HCEC 1CT (cell line): Measurements from ENCODE around the gene SLC30A2.

Experiments
- DNase-seq: peaks from one replicate; pipeline ENCODE4 v3.0.0-alpha.2; 2017

Gene SLC30A2

DNA sequence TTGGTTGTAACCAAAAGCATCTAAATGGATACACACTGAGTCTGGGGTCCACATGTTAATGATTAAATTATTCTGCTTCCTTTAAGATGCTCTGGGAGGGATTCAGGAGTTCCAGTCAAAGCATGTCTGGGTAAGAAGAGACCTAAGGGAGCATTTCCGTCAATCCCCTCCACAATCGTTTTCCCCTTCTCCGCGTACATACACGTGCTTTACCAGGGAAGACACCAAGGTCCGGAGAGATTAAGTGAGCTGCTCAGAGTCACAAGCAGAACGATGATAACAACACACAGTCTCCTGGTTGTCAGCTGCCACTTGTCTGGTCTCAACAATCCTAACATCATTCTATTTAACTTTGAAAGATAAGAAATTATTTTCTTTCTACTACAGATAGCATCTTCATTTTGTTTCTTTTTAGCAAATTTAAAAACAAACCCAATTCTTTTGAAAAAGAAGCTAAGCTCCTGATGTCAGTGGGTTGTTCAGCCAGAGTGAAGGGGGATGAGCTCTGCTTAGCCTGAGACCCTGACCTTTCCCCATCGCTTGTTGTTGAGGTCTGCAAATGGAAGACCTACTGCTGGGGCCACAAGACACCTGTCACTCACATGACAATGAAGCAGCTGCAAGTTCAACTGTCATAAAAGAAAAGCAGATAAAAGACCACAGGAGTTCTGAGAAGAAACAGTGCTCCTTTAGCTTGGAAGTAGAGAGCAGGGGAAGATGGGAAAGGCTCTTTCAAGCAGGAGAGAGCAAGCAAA, 52.5 kb downstream of the SLC30A2 start:
- DNase-seq: no peak

DNA sequence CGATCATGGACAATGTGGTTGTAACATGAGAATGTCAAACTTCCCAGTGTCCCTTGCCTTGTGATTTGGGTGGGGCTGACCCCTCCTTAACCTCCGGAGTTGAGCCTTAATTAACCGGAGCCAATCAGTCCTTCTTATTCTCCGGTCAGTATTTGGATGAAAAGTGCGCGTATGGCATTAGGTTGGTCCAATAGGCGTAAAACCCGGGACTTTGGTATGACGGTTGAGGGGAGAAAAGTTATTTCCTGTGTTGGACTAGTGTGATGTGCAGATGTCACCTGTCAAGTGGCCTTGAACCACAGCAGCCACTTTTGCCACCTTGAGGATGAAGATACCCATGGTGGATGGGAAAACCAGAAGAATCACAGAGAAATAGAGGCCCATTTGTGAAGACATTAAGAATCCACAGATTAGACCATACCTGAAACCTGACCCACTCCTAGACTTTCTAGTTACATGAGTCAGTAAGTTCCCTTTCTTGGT, 53.2 kb downstream of the SLC30A2 start:
- DNase-seq: no peak

DNA sequence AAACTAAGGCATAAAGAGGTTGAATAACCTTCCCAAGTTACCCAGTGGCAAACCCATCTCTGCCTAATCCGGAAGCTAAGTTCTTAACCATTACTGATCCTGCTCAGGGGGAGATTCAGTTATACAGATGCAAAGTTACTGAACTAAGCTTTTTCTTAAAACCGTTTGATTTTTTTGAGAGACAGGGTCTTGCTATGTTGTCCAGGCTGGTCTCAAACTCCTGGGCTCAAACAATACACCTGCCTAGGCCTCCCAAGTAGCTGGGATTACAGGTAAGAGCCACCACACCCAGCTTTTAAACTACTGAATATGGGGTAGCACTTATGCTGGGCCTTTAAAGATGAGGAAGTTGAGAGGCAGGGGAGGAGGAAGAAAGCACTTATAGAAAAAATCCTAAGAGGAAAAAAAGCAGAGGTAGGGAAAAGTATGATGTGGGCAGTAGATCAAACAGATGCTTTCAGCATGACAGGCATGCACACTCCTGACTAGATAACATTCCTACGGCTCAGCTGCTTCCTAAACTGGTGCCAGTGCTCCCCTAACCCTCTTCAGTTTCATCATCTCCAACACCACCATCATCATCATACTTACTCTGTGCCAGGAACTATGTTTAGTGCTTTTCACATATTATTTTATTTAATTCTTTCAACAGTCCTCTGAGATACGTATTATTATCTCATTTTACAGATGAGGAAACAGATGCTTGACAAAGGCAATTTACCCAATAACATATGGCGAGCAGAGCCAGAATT, 53.8 kb downstream of the SLC30A2 start:
- DNase-seq: peak; percentile 25

DNA sequence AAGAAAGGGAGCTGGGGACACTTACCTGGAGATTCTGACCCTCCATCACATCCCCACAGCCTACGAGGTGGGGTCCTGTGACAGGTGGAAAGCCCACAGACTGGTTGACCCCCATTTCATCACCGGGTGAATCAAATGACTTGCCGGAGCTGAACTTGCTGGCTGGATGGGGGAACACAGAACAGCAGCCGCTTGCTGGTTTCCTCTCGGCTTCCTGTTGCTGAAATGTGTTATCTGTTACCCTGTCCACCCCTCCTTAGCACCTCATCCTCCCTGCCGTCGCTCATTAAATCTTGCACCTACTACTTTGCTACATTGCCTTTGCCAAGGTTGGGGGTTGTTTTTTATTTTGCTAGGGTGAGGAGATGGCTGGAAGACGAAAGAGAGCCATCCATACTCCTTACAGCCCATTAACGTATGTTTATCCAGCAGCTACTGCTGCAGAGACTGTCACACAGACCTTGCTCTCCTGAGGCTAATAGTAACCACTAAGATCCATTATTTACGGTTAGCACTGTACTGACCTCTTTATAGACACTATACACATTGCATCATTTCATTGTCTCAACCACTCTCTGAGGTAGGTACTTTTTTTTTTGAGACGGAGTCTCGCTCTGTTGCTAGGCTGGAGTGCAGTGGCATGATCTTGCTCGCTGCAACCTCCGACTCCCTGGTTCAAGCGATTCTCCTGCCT, 55.1 kb downstream of the SLC30A2 start:
- no peak for DNase-seq

DNA sequence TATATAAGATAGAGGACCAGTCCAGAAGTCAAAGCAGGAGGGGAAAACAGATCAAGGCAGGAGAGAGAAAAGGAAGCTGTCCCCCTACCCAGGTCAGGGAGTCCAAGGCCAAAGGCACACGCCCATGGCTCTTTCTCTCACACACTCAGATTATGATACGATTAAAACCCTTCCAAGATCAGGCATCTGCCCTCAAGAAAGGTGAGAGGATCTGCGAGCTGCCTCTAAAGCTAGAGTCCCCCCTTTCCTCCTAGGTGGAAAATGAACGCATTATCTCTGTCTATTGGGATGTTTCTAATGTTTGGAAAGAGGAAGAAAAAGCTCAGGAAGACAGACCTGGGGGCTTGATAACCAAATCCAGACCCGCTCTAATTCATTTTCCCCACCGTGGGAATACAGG, 55.7 kb downstream of the SLC30A2 start:
- DNase-seq: no peak

DNA sequence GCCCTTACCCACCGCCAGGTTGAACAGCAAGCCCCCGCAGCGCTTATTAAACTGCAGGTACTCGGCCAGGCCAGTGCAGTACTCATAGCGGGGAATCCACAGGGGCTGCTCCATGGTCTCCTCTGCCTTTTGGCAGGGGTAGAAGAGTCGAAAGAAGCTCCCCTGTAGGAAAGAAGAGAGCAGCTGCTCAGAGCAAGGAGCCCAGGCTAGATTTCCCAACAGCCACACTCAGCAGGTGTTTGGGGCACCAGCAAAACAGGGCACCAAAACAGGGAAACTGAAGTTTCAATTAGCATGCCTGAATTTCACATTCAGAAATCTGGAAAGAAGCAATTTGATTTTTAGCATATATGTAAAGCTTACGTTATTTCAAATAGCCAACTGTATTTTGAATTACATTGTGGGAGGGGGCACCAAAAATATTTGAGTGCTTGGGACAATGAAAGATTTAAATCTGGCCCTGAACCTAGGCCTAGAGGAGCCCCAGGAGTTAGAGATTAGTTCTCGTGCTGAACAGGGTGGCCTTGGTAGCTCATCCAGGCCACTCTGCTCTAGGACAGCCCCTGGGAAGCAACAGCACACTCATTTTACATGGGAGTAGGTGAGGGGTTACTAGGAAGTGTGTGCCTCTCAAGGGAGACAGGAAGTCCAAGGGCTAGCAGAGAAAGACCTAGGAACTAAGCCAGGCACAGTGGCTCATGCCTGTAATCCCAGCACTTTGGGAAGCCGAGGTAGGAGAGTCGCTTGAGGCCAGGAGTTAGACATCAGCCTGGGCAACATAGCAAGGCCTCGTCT, 56.3 kb downstream of the SLC30A2 start:
- no peak for DNase-seq

DNA sequence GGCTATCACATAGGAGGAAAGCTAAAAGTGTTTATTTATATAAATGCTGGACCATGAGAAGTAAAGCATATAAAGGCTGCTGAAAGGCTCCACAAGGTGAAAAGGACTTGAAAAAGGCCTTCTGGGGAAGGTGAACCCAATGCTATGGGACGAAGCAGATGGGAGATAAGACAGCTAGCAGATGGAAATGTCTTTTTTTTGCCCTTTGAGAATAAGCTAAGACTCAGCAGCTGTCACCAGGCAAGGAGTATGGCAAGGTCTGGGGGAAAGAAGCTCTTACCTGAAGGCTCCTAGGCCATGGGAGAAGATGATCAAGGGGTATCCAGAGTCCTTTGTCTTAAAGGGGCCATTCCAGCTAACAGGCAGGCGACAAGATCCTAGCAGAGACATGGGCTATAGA, 58.0 kb downstream of the SLC30A2 start:
- DNase-seq: no peak
